Muscle layer of duodenum (tissue), 2 donors: Measurements from ENCODE around the gene PMS1.
A peak's percentile ranks its signal among the peaks of the same experiment; 100 is the strongest.

Source experiments
- H3K27ac ChIP-seq: one replicate; pipeline ENCODE4 v1.7.0; 2013; ENCODE audit warnings: mild to moderate bottlenecking, low read length
- H3K27me3 ChIP-seq: one replicate; pipeline ENCODE4 v1.7.0; 2013; ENCODE audit warnings: low read depth, mild to moderate bottlenecking, control low read depth, low read length
- H3K36me3 ChIP-seq, 2 donors: one replicate each; pipeline ENCODE4 v1.7.0; 2013; ENCODE audit warnings: low read length in 2 of 2, control low read depth in 1 of 2, mild to moderate bottlenecking in 1 of 2; ENCODE audit not compliant: insufficient read depth in 2 of 2, control insufficient read depth in 1 of 2
- H3K4me1 ChIP-seq, 2 donors: one replicate each; pipeline ENCODE4 v1.7.0; 2013; ENCODE audit warnings: low read length in 2 of 2, mild to moderate bottlenecking in 2 of 2, control low read depth in 1 of 2, moderate library complexity in 1 of 2; ENCODE audit not compliant: insufficient read depth in 2 of 2, control insufficient read depth in 1 of 2
- H3K4me3 ChIP-seq, 2 donors: one replicate each; pipeline ENCODE4 v1.7.0; 2013; ENCODE audit warnings: low read length in 2 of 2, low read depth in 1 of 2, mild to moderate bottlenecking in 1 of 2
- H3K9me3 ChIP-seq, 2 donors: one replicate each; pipeline ENCODE4 v1.7.0; 2013; ENCODE audit warnings: low read length in 2 of 2, control low read depth in 1 of 2, mild to moderate bottlenecking in 1 of 2; ENCODE audit not compliant: control insufficient read depth in 1 of 2
- donor health status: healthy.

The PMS1 gene

GRCh38 chr2:189783451-189783926, 761 bp upstream of the PMS1 start:
- peaks cover 14% of the 10 kb centered on the region in 2 donors for H3K36me3 ChIP-seq
- peaks cover 5 to 23% of the 10 kb centered on the region in 2 donors for H3K4me1 ChIP-seq
- H3K4me3 ChIP-seq = peak overlapping the region; percentile 87 to 89
- H3K27ac ChIP-seq = peak overlapping the region; percentile 91
- H3K27me3 ChIP-seq = no peaks in the 10 kb centered on the region
- no peaks in the 10 kb centered on the region for H3K9me3 ChIP-seq

DNA sequence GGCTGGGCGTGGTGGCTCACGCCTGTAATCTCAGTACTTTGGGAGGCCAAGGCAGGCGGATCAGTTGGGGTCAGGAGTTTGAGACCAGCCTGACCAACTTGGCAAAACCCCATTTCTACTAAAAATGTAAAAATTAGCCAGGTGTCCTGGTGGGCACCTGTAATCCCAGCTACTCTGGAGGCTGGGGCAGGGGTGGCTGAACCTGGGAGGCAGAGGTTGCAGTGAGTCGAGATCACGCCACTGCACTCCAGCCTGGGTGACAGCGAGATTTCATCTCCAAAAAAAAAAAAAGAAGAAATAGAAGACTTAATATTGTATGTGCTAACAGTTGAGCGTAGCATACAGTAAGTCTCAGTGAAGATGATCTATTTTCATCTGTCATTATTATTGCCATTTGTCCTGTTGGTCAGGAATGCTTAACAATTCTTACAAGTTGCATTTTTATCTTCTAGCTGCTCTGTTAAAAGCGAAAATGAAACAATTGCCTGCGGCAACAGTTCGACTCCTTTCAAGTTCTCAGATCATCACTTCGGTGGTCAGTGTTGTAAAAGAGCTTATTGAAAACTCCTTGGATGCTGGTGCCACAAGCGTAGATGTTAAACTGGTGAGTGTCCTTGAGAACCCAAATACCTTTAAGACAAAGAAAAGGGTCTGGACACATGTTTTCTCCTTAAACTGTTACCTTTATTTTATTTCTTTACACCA, 7.2 kb downstream of the PMS1 start:
- no peak overlapping the region for H3K27ac ChIP-seq
- H3K36me3 ChIP-seq = peaks cover 7 to 11% of the 10 kb centered on the region in 2 donors
- no peaks in the 10 kb centered on the region for H3K4me1 ChIP-seq
- no peaks in the 10 kb centered on the region for H3K9me3 ChIP-seq
- no peaks in the 10 kb centered on the region for H3K27me3 ChIP-seq
- H3K4me3 ChIP-seq = no peak overlapping the region

- H3K9me3 ChIP-seq = no peaks in the 10 kb centered on the region
- H3K4me3 ChIP-seq = no peak overlapping the region
- H3K27ac ChIP-seq = no peak overlapping the region
- no peaks in the 10 kb centered on the region for H3K27me3 ChIP-seq
- peaks cover 0 to 10% of the 10 kb centered on the region in 2 donors for H3K4me1 ChIP-seq
- H3K36me3 ChIP-seq = peaks cover 8 to 12% of the 10 kb centered on the region in 2 donors
Measured at GRCh38 chr2:189794310-189794709, 10.1 kb downstream of the PMS1 start.

GRCh38 chr2:189797902-189798301, 13.7 kb downstream of the PMS1 start:
- Histone ChIP-seq H3K27me3 (no peaks in the 10 kb centered on the region), H3K27ac (no peak overlapping the region), H3K9me3 (no peaks in the 10 kb centered on the region), H3K4me1 (peaks cover 0 to 10% of the 10 kb centered on the region in 2 donors), H3K36me3 (peaks cover 9 to 17% of the 10 kb centered on the region in 2 donors), H3K4me3 (no peak overlapping the region)

- H3K4me1 ChIP-seq = peaks cover 0 to 10% of the 10 kb centered on the region in 2 donors
- H3K36me3 ChIP-seq = peaks cover 5 to 12% of the 10 kb centered on the region in 2 donors
- H3K4me3 ChIP-seq = no peak overlapping the region
- no peaks in the 10 kb centered on the region for H3K27me3 ChIP-seq
- H3K27ac ChIP-seq = no peak overlapping the region
- H3K9me3 ChIP-seq = no peaks in the 10 kb centered on the region
Measured at GRCh38 chr2:189798312-189799029, 14.2 kb downstream of the PMS1 start.

DNA sequence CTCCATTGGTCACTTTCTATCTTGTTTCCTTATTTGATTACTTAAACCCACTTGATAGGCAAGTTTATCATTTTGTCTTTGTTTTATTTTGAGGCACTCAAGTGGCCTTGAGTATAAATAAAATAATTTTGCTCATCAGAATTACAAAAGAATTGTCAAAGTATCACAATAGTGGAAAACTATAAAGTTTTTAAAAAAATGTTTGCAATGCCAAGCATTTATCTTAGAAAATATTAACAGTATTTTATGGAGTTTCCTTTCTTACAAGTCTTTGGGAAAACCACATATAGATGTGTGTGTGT, 14.7 kb downstream of the PMS1 start:
- Histone ChIP-seq H3K36me3 (peaks cover 5 to 12% of the 10 kb centered on the region in 2 donors), H3K9me3 (no peaks in the 10 kb centered on the region), H3K4me1 (peaks cover 0 to 10% of the 10 kb centered on the region in 2 donors), H3K27me3 (no peaks in the 10 kb centered on the region), H3K4me3 (no peak overlapping the region), H3K27ac (no peak overlapping the region)

DNA sequence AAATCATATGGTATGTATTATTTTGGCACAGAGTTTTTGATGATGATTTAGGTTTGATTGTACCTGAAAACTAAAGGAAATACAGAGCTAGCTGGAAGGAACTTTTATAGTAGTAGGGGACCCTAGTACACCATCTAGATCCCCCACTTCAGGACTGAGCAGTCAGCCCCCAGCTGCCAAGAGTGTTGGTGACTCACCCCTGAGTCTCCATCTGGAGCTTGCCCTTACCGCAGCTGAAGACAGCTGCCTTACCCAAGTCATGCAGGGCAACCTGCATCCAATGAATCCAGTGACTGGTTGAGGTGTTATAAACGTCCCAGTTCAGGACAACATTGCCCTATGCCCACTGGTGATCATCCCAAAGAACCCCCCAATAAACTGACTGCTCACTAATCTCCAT, 15.3 kb downstream of the PMS1 start:
- Histone ChIP-seq H3K27me3 (no peaks in the 10 kb centered on the region), H3K4me3 (no peak overlapping the region), H3K36me3 (peaks cover 5 to 12% of the 10 kb centered on the region in 2 donors), H3K27ac (no peak overlapping the region), H3K4me1 (peaks cover 0 to 10% of the 10 kb centered on the region in 2 donors), H3K9me3 (no peaks in the 10 kb centered on the region)

DNA sequence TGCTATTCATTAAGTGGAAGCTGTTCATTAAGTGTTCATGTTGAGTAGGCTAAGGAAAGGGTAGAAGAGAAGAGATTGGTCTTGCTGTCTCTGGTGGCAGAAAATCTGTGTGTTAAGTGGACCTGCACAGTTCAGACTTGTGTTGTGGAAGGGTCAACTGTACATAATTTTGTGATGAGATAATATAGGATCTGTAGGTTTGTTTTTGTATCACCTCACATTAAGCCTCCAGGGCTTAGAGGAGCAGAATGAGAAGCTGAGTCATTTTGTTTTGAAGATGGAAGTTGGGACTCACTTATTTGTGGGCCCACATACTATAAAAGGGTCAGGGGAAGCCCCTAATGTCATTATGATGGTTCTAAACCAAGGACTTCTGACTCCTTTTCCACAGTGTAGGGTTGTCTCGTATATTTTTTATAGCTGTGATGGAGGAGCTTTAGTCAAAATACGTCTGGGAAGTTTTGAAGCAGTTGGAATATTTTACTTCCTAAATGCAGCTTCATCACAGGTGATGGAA, 18.2 kb downstream of the PMS1 start:
- Histone ChIP-seq H3K27me3 (no peaks in the 10 kb centered on the region), H3K9me3 (no peaks in the 10 kb centered on the region), H3K4me1 (peaks cover 0 to 10% of the 10 kb centered on the region in 2 donors), H3K36me3 (peaks cover 8 to 11% of the 10 kb centered on the region in 2 donors), H3K27ac (no peak overlapping the region), H3K4me3 (no peak overlapping the region)

- no peaks in the 10 kb centered on the region for H3K27me3 ChIP-seq
- no peak overlapping the region for H3K27ac ChIP-seq
- no peak overlapping the region for H3K4me3 ChIP-seq
- peaks cover 8 to 11% of the 10 kb centered on the region in 2 donors for H3K36me3 ChIP-seq
- H3K4me1 ChIP-seq = peaks cover 0 to 3% of the 10 kb centered on the region in 2 donors
- H3K9me3 ChIP-seq = no peaks in the 10 kb centered on the region
Measured at GRCh38 chr2:189803431-189803830, 19.2 kb downstream of the PMS1 start.

GRCh38 chr2:189818249-189819038, 34.2 kb downstream of the PMS1 start:
- no peak overlapping the region for H3K27ac ChIP-seq
- H3K27me3 ChIP-seq = no peaks in the 10 kb centered on the region
- peaks cover 0 to 16% of the 10 kb centered on the region in 2 donors for H3K36me3 ChIP-seq
- no peak overlapping the region for H3K4me3 ChIP-seq
- H3K9me3 ChIP-seq = no peaks in the 10 kb centered on the region
- no peaks in the 10 kb centered on the region for H3K4me1 ChIP-seq

- Histone ChIP-seq H3K4me1 (no peaks in the 10 kb centered on the region), H3K27ac (no peak overlapping the region), H3K36me3 (peaks cover 0 to 16% of the 10 kb centered on the region in 2 donors), H3K27me3 (no peaks in the 10 kb centered on the region), H3K9me3 (no peaks in the 10 kb centered on the region), H3K4me3 (no peak overlapping the region)
Measured at GRCh38 chr2:189819297-189819704, 35.1 kb downstream of the PMS1 start.
